WTC11 (cell line): ENCODE results near the gene PLXNA3.

Source experiments
- ELF4 ChIP-seq: sonication (generic); formaldehyde crosslinking; IDR thresholded peaks from 2 replicates; pipeline ENCODE4 v1.8.1; 2022; ENCODE audit warnings: low read depth, mild to moderate bottlenecking, moderate library complexity, missing genetic modification reagents
- MAX ChIP-seq: sonication (generic); formaldehyde crosslinking; IDR thresholded peaks from 2 replicates; pipeline ENCODE4 v1.8.0; 2022; ENCODE audit warnings: mild to moderate bottlenecking, missing genetic modification reagents
- TF ChIP-seq, protein P1 (sequence below): fragments of 200-600 bp; IDR thresholded peaks from 2 replicates; pipeline ENCODE4 v1.8.0; 2022; ENCODE audit warnings: antibody characterized with exemption
- TF ChIP-seq, protein P2 (sequence below): sonication (generic); formaldehyde crosslinking; IDR thresholded peaks from 2 replicates; pipeline ENCODE4 v1.8.0; 2022; ENCODE audit warnings: missing genetic modification reagents

DNA sequence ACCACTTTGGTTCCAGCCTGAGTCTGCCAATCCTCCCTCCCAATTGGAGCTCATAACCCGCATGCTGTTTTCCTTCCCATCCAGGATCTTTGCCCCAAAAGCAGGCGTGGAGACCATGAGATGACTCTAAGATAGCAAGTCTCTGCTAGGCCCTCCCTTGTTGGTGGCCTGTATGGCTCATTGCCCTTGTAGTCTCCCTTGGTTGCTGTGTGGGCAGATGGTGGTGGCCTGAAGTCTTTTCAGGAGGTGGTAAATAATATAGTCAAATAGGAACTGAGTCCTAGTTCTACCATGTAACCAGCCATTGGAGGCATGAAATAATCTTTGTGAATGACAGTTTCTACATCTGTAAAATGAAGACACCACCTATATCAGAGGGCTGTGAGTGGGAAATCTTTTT, 28.4 kb upstream of the PLXNA3 start:
- TF ChIP-seq, protein P1, sequence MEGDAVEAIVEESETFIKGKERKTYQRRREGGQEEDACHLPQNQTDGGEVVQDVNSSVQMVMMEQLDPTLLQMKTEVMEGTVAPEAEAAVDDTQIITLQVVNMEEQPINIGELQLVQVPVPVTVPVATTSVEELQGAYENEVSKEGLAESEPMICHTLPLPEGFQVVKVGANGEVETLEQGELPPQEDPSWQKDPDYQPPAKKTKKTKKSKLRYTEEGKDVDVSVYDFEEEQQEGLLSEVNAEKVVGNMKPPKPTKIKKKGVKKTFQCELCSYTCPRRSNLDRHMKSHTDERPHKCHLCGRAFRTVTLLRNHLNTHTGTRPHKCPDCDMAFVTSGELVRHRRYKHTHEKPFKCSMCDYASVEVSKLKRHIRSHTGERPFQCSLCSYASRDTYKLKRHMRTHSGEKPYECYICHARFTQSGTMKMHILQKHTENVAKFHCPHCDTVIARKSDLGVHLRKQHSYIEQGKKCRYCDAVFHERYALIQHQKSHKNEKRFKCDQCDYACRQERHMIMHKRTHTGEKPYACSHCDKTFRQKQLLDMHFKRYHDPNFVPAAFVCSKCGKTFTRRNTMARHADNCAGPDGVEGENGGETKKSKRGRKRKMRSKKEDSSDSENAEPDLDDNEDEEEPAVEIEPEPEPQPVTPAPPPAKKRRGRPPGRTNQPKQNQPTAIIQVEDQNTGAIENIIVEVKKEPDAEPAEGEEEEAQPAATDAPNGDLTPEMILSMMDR = no peak
- TF ChIP-seq, protein P2, sequence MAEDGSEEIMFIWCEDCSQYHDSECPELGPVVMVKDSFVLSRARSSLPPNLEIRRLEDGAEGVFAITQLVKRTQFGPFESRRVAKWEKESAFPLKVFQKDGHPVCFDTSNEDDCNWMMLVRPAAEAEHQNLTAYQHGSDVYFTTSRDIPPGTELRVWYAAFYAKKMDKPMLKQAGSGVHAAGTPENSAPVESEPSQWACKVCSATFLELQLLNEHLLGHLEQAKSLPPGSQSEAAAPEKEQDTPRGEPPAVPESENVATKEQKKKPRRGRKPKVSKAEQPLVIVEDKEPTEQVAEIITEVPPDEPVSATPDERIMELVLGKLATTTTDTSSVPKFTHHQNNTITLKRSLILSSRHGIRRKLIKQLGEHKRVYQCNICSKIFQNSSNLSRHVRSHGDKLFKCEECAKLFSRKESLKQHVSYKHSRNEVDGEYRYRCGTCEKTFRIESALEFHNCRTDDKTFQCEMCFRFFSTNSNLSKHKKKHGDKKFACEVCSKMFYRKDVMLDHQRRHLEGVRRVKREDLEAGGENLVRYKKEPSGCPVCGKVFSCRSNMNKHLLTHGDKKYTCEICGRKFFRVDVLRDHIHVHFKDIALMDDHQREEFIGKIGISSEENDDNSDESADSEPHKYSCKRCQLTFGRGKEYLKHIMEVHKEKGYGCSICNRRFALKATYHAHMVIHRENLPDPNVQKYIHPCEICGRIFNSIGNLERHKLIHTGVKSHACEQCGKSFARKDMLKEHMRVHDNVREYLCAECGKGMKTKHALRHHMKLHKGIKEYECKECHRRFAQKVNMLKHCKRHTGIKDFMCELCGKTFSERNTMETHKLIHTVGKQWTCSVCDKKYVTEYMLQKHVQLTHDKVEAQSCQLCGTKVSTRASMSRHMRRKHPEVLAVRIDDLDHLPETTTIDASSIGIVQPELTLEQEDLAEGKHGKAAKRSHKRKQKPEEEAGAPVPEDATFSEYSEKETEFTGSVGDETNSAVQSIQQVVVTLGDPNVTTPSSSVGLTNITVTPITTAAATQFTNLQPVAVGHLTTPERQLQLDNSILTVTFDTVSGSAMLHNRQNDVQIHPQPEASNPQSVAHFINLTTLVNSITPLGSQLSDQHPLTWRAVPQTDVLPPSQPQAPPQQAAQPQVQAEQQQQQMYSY (CRISPR knock-in tag) = no peak
- TF ChIP-seq MAX (CRISPR knock-in tag) (no peak), ELF4 (CRISPR knock-in tag) (no peak)
